NCI-H1930 (cell line): ENCODE data around the gene ZNF554.

ENCODE experiments used
- DNase-seq, 2 experiments: peaks; one replicate each; lab custom pipeline; 2025; lab: John Stamatoyannopoulos, UW

ZNF554 gene

GRCh38 chr19:2827840-2828489, 8.3 kb downstream of the ZNF554 start:
- DNase-seq, result no peak

GRCh38 chr19:2834294-2834871, 14.7 kb downstream of the ZNF554 start:
- DNase-seq, result no peak

GRCh38 chr19:2837430-2837829, 17.8 kb downstream of the ZNF554 start:
- no peak for DNase-seq

- DNase-seq, result peak; percentile 95 to 97
Measured at GRCh38 chr19:2840794-2841791, 21.4 kb downstream of the ZNF554 start, which contains the start of gene ZNF555. TSS of gene ZNF555 (plus strand) at chr19:2841475. CDS start at chr19:2841573, 98 bp downstream.

GRCh38 chr19:2841855-2842574, 22.3 kb downstream of the ZNF554 start:
- no peak for DNase-seq

- no peak for DNase-seq
Measured at GRCh38 chr19:2845107-2845506, 25.4 kb downstream of the ZNF554 start.

- no peak for DNase-seq
Measured at GRCh38 chr19:2846180-2846894, 26.7 kb downstream of the ZNF554 start.

- no peak for DNase-seq
Measured at GRCh38 chr19:2847507-2847906, 27.8 kb downstream of the ZNF554 start.

GRCh38 chr19:2848616-2849015, 28.9 kb downstream of the ZNF554 start:
- no peak for DNase-seq

- DNase-seq, result no peak
Measured at GRCh38 chr19:2850256-2850925, 30.7 kb downstream of the ZNF554 start.

GRCh38 chr19:2852598-2852997, 32.9 kb downstream of the ZNF554 start:
- no peak for DNase-seq

- no peak for DNase-seq
Measured at GRCh38 chr19:2853015-2853606, 33.4 kb downstream of the ZNF554 start.

GRCh38 chr19:2854849-2855248, 35.2 kb downstream of the ZNF554 start:
- DNase-seq, result no peak

GRCh38 chr19:2856457-2857050, 36.9 kb downstream of the ZNF554 start:
- no peak for DNase-seq

- peak; percentile 52 to 63 for DNase-seq
Measured at GRCh38 chr19:2858864-2859263, 39.2 kb downstream of the ZNF554 start.

GRCh38 chr19:2863816-2864215, 44.1 kb downstream of the ZNF554 start:
- DNase-seq, result no peak

GRCh38 chr19:2865334-2866100, 45.8 kb downstream of the ZNF554 start:
- no peak for DNase-seq

GRCh38 chr19:2866495-2867024, 46.9 kb downstream of the ZNF554 start:
- DNase-seq, result no peak
